ENCODE results near the gene FGA. TPM values are rescaled to one million over a fixed set of nuclear protein-coding genes. Genes with fewer than 3 reads are reported as not detected.

Gene FGA
- total RNA-seq, 1 experiment from 2014 or later, result 3.9 TPM

GRCh38 chr4:154634058-154634457 lies 43.5 kb upstream of the FGA start:
- Histone ChIP-seq H3K27ac (ENCODE audit: low read depth, low read length) (no peak overlapping the region), H3K4me1 (ENCODE audit: control insufficient read depth in 1 of 2, insufficient read depth in 2 of 2, low read length in 2 of 2) (peaks cover 0 to 12% of the 10 kb centered on the region in 2 experiments; a peak in 2 of 4 replicates), H3K9me2 (ENCODE audit: insufficient read depth) (no peaks in the 10 kb centered on the region), H4K20me1 (ENCODE audit: insufficient read depth) (no peaks in the 10 kb centered on the region), H3K36me3 (ENCODE audit: control insufficient read depth in 1 of 2, insufficient read depth in 2 of 2, low read length in 2 of 2) (no peaks in the 10 kb centered on the region), H3K79me2 (ENCODE audit: insufficient read depth, low read length) (no peaks in the 10 kb centered on the region), H3K4me2 (ENCODE audit: low read length) (no peak overlapping the region), H3K27me3 (ENCODE audit: insufficient read depth, low read length) (no peaks in the 10 kb centered on the region), H3K4me3 (replicated peaks in 1 of 2; ENCODE audit: low read depth in 1 of 2, low read length in 2 of 2) (no peak overlapping the region), H3K9ac (ENCODE audit: low read length) (no peak overlapping the region), H3K9me3 (ENCODE audit: control insufficient read depth in 1 of 2, insufficient read depth in 1 of 2, low read depth in 1 of 2, low read length in 2 of 2) (no peaks in the 10 kb centered on the region), H2AFZ (ENCODE audit: low read depth, low read length, poor library complexity, severe bottlenecking) (no peak overlapping the region)
- ChIA-PET RAD21 (ENCODE audit: low non-redundant PET in 1 of 2, low total read pairs in 2 of 2, uncharacterized antibody in 2 of 2, unreplicated experiment in 2 of 2) (no interaction called here), CTCF (interaction anchor here (1.5 to 2.0 kb wide), 3 partner anchors 8 to 75 kb away, joined by 3 to 8 read pairs (median 6); no protein-coding TSS in a partner anchor), POLR2A (no interaction called here)
- DNase-seq (ENCODE audit: low read depth, low spot score), result no peak
- intact Hi-C loops (cut with micrococcal nuclease), result no loop called here
- TF ChIP-seq POLR2A (IDR thresholded peaks at IDR 0.05; ENCODE audit: borderline replicate concordance, extremely low read depth, insufficient read depth, insufficient read length), result no peak
- TF ChIP-seq EGR1 (IDR thresholded peaks at IDR 0.05; ENCODE audit: low read depth), result no peak
- TF ChIP-seq REST (IDR thresholded peaks at IDR 0.05; ENCODE audit: low read depth), result no peak
- no peak for TF ChIP-seq JUND (IDR thresholded peaks at IDR 0.05)
- no peak for TF ChIP-seq EZH2 (IDR thresholded peaks at IDR 0.05)
- TF ChIP-seq RAD21 (IDR thresholded peaks at IDR 0.05; ENCODE audit: low read depth), result no peak
- TF ChIP-seq CBX3 (IDR thresholded peaks at IDR 0.05; ENCODE audit: low read depth), result no peak
- TF ChIP-seq ELF1 (IDR thresholded peaks at IDR 0.05; ENCODE audit: borderline replicate concordance, low read depth), result no peak
- no peak for TF ChIP-seq TCF7L2 (IDR thresholded peaks at IDR 0.05; ENCODE audit: borderline replicate concordance, extremely low read depth, insufficient read depth, insufficient read length)
- no TSS peak for BruUV-seq (replicated peaks)
- ATAC-seq, result no peak
